GM23248 (cell line): ENCODE results near the gene NAA10.

Source experiments
- EZH2 ChIP-seq: fragments of 200-600 bp; sonication (generic); IDR thresholded peaks from 2 replicates; pipeline ENCODE4 v1.6.1; 2018; ENCODE audit warnings: antibody characterized with exemption, mild to moderate bottlenecking; ENCODE audit not compliant: insufficient read depth, poor library complexity, severe bottlenecking
- EZH2phosphoT487 ChIP-seq: fragments of 200-600 bp; sonication (generic); IDR thresholded peaks from 2 replicates; pipeline ENCODE4 v1.6.1; 2018; ENCODE audit warnings: antibody characterized with exemption, moderate library complexity, mild to moderate bottlenecking, low read depth; ENCODE audit not compliant: insufficient read depth

- TF ChIP-seq EZH2phosphoT487 = no peak
- TF ChIP-seq EZH2 = no peak
These were observed 552 bp upstream of the NAA10 start for GRCh38 chrX:153935326-153935851.
